ENCODE measurements around the gene MTPN.

DNA sequence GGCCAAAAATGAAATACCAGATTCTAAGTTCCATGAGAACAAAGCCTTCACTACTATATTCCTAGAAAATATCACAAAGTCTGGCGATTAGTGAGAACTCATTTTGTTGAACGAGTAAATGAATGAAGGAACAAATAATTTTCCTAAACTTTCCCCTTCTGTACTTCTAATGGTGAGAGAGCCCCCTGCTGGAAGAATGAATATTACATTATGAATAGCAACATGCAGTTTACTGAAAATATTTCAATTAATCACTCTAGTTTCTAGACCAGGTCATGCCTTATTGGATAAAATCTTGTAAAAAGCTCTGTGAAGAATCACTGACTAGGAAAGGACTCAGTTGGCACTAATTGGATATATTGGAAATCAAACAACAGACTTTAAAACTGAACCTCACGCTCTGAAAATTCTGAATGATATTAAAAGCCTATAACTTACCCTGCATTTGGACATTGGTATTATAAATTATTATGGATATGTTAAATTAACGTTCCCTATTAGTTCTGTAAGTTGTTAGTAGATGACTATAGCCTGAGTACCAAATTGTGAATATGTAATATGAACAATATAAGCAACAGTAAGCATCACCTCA is 32.4 kb upstream of the MTPN start:
- TF ChIP-seq POLR2AphosphoS5 (IDR thresholded peaks at IDR 0.05; ENCODE audit: borderline replicate concordance, low read depth, low read length) (no peak), EZH2 (IDR thresholded peaks at IDR 0.05) (no peak), FOXP2 (optimal IDR thresholded peaks at IDR 0.05; ENCODE audit: control extremely low read depth, extremely low read length, insufficient read depth) (no peak)
